Left colon (tissue), 2 donors: ENCODE results near the gene CACNA1B. TPM values are rescaled to one million over a fixed set of nuclear protein-coding genes. Genes with fewer than 3 reads are reported as not detected.

Experiments used
- ATAC-seq: fragments of 200-7000 bp; cut with Tn5 transposase; one replicate; pipeline ENCODE4 v1.9.1; 2020; ENCODE audit warnings: mild to moderate bottlenecking, moderate library complexity
- DNase-seq, 2 donors: peaks; one replicate each; pipeline ENCODE4 v3.0.0-alpha.2; 2020
- intact Hi-C, 2 donors: fragments of 100-400 bp; cut with DNase I in 1 of 2; cut with micrococcal nuclease in 1 of 2; formaldehyde crosslinking; loops; one replicate each; pipeline versions ENCODE4 v1.11.2 to v1.14.0; 2022; cut with DNase I, micrococcal nuclease
- total RNA-seq, 2 donors: library from RNA; stranded (reverse); fragmentation: NEBNext Ultra II Directional; extraction: Animal tissue kit (Norgen Biotek cat#: 25700); gene quantifications; one replicate each; pipeline ENCODE4 v1.2.1, GENCODE V29; 2021
- donor health status: DM: no; HTN: no; CAD: no.
- donor health status: DM: yes; HTN: yes; CAD: no.

CACNA1B gene
- total RNA-seq, 2 donors from 2014 or later, result 0.22 to 0.24 TPM

- DNase-seq, result no peak
- no peak for ATAC-seq
- intact Hi-C loops, result no loop called here
These were observed 75.5 kb downstream of the CACNA1B start for GRCh38 chr9:137952976-137953666.

GRCh38 chr9:137953683-137954438, 76.3 kb downstream of the CACNA1B start:
- DNase-seq (no peak), ATAC-seq (no peak)
- intact Hi-C loops, result no loop called here

GRCh38 chr9:137955224-137955570, 77.6 kb downstream of the CACNA1B start:
- ATAC-seq (no peak), DNase-seq (no peak)
- intact Hi-C loops, result no loop called here

- ATAC-seq, result no peak
These were observed 78.0 kb downstream of the CACNA1B start for GRCh38 chr9:137955586-137955985.

GRCh38 chr9:137956039-137956438, 78.5 kb downstream of the CACNA1B start:
- intact Hi-C loops, result no loop called here
- ATAC-seq (no peak), DNase-seq (no peak)

More at GRCh38 chr9:137955586-137955985, 78.0 kb downstream of the CACNA1B start:
- DNase-seq, result no peak
- intact Hi-C loops, result no loop called here

- no peak for DNase-seq
- intact Hi-C loops, result no loop called here
- no peak for ATAC-seq
These were observed 79.3 kb downstream of the CACNA1B start for GRCh38 chr9:137956688-137957385.

- DNase-seq (no peak), ATAC-seq (no peak)
- intact Hi-C loops, result no loop called here
These were observed 82.2 kb downstream of the CACNA1B start for GRCh38 chr9:137959641-137960411.

GRCh38 chr9:137960496-137960895, 82.9 kb downstream of the CACNA1B start:
- no peak for ATAC-seq
- intact Hi-C loops, result no loop called here
- no peak for DNase-seq

- intact Hi-C loops, result no loop called here
- ATAC-seq (no peak), DNase-seq (no peak)
These were observed 85.9 kb downstream of the CACNA1B start for GRCh38 chr9:137963525-137963924.

- DNase-seq (no peak), ATAC-seq (no peak)
- intact Hi-C loops, result no loop called here
These were observed 87.7 kb downstream of the CACNA1B start for GRCh38 chr9:137965177-137965795.

GRCh38 chr9:137967280-137967953, 89.8 kb downstream of the CACNA1B start:
- DNase-seq, result no peak
- intact Hi-C loops, result no loop called here
- no peak for ATAC-seq

- intact Hi-C loops, result no loop called here
- ATAC-seq, result no peak
- no peak for DNase-seq
These were observed 90.7 kb downstream of the CACNA1B start for GRCh38 chr9:137968235-137968634.

- no peak for ATAC-seq
- DNase-seq, result no peak
- intact Hi-C loops, result no loop called here
These were observed 91.4 kb downstream of the CACNA1B start for GRCh38 chr9:137969008-137969407.

- ATAC-seq, result no peak
- intact Hi-C loops, result no loop called here
- no peak for DNase-seq
These were observed 92.1 kb downstream of the CACNA1B start for GRCh38 chr9:137969685-137970084.

GRCh38 chr9:137970098-137970497, 92.5 kb downstream of the CACNA1B start:
- no peak for ATAC-seq
- intact Hi-C loops, result no loop called here
- no peak for DNase-seq

GRCh38 chr9:137970686-137971476, 93.3 kb downstream of the CACNA1B start:
- ATAC-seq, result no peak
- DNase-seq, result no peak
- intact Hi-C loops, result no loop called here

GRCh38 chr9:137971477-137972138, 94.0 kb downstream of the CACNA1B start:
- intact Hi-C loops, result no loop called here
- DNase-seq, result no peak
- no peak for ATAC-seq
